A549 (cell line): ENCODE results near the gene YLPM1.

Experiments used
- CHD2 ChIP-seq: fragments of 150-350 bp; IDR thresholded peaks from 2 replicates; pipeline ENCODE4 v1.6.1; 2014; ENCODE audit warnings: low read length; ENCODE audit not compliant: partially characterized antibody
- EP300 ChIP-seq, 2 experiments: fragments of >200 bp; sonication (Bioruptor Twin); formaldehyde crosslinking; IDR thresholded peaks; 2 replicates in 1 of 2; 3 replicates in 1 of 2; pipeline ENCODE4 v1.6.1; 2016 to 2017
- MAFK ChIP-seq: fragments of 450-650 bp; IDR thresholded peaks from 2 replicates; pipeline ENCODE4 v1.6.1; 2014; ENCODE audit not compliant: partially characterized antibody
- PHF8 ChIP-seq: fragments of 200-600 bp; sonication (generic); IDR thresholded peaks from 2 replicates; pipeline ENCODE4 v1.6.1; 2016; ENCODE audit warnings: low read depth, mild to moderate bottlenecking, antibody characterized with exemption, moderate library complexity, borderline replicate concordance
- POLR2A ChIP-seq: IDR thresholded peaks from 2 replicates; pipeline ENCODE4 v1.6.1; 2012; ENCODE audit warnings: mild to moderate bottlenecking, low read length
- REST ChIP-seq: fragments of 200-600 bp; sonication (generic); IDR thresholded peaks from 2 replicates; pipeline ENCODE4 v1.6.1; 2016; ENCODE audit warnings: antibody characterized with exemption, mild to moderate bottlenecking, moderate library complexity
- TP53 ChIP-seq: fragments of 250-450 bp; sonication (Bioruptor Pico); IDR thresholded peaks from 2 replicates; pipeline ENCODE4 v1.5.0; 2021; ENCODE audit warnings: mild to moderate bottlenecking, moderate library complexity
- TF ChIP-seq, protein P1 (sequence below): fragments of >200 bp; sonication (Bioruptor Twin); formaldehyde crosslinking; IDR thresholded peaks from 3 replicates; pipeline ENCODE4 v1.5.1; 2016
- TF ChIP-seq, protein P2 (sequence below): fragments of 250-450 bp; sonication (Bioruptor Pico); IDR thresholded peaks from 2 replicates; pipeline ENCODE4 v1.5.0; 2020; ENCODE audit warnings: low read depth, mild to moderate bottlenecking, moderate library complexity

- TF ChIP-seq, protein P1, sequence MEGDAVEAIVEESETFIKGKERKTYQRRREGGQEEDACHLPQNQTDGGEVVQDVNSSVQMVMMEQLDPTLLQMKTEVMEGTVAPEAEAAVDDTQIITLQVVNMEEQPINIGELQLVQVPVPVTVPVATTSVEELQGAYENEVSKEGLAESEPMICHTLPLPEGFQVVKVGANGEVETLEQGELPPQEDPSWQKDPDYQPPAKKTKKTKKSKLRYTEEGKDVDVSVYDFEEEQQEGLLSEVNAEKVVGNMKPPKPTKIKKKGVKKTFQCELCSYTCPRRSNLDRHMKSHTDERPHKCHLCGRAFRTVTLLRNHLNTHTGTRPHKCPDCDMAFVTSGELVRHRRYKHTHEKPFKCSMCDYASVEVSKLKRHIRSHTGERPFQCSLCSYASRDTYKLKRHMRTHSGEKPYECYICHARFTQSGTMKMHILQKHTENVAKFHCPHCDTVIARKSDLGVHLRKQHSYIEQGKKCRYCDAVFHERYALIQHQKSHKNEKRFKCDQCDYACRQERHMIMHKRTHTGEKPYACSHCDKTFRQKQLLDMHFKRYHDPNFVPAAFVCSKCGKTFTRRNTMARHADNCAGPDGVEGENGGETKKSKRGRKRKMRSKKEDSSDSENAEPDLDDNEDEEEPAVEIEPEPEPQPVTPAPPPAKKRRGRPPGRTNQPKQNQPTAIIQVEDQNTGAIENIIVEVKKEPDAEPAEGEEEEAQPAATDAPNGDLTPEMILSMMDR: no peak
- TF ChIP-seq, protein P2, sequence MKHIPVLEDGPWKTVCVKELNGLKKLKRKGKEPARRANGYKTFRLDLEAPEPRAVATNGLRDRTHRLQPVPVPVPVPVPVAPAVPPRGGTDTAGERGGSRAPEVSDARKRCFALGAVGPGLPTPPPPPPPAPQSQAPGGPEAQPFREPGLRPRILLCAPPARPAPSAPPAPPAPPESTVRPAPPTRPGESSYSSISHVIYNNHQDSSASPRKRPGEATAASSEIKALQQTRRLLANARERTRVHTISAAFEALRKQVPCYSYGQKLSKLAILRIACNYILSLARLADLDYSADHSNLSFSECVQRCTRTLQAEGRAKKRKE (CRISPR knock-in tag): no peak
- TF ChIP-seq CHD2 (no peak), POLR2A (no peak), EP300 (IDR thresholded peaks at IDR 0.05) (no peak), REST (no peak), MAFK (no peak), TP53 (no peak), PHF8 (no peak)
Observed at GRCh38 chr14:74875204-74875603, 112.1 kb downstream of the YLPM1 start.
